GM19467 (cell line): ENCODE measurements around the gene RASSF3.

Source experiments
- ATAC-seq: cut with Tn5 transposase; IDR thresholded peaks from one replicate; pipeline ENCODE4 v1.9.1; 2021; ENCODE audit warnings: mild to moderate bottlenecking, moderate library complexity; ENCODE audit not compliant: unreplicated experiment

Gene RASSF3

DNA sequence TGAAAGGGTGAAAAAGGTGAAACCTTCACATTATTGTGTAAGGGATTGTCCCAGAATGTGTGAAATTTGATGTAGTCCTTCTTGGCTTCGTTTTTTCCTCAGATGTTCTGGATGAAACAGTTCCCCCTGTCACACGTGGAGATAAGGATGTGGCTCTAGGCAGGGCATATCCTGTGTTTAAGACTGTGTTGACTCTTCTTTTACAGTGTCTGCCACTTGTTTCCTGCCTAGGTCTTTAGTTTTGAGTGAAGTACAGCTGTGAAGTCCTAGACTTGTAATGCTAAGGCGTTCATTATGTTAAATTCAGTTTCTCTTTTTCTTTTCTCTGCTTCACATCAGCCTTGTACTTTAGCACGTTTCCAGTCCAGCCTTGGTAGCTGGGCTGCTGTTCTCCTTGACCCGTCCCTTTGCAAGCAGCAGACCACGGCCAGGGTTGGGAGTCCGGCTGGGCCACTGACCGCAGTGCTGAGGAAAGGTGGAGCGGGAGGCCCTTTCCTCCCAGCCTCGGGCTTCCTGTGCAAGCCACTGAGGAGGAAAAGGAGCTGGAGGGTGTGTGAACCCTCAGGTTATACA, 59.1 kb downstream of the RASSF3 start:
- ATAC-seq: peak; percentile 81

DNA sequence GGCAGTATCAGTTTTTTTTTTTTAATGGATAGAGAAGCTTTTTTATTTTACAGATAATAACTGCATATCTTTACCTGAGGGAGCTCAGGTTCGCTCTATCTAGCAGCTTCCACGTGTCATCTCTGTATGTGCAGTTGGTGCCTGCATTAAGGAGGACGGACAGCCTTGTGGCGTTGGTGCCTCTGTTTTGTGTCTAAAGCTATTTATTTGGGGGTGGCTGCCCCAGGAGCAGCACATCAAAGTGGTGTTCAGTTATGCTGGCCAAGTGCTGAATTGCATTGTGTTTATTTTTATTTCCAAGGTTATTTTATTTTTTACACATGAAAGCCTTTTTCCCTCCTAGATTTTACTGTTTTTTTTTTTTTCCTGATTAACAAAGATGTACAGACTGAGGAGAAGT, 59.7 kb downstream of the RASSF3 start:
- no peak for ATAC-seq

DNA sequence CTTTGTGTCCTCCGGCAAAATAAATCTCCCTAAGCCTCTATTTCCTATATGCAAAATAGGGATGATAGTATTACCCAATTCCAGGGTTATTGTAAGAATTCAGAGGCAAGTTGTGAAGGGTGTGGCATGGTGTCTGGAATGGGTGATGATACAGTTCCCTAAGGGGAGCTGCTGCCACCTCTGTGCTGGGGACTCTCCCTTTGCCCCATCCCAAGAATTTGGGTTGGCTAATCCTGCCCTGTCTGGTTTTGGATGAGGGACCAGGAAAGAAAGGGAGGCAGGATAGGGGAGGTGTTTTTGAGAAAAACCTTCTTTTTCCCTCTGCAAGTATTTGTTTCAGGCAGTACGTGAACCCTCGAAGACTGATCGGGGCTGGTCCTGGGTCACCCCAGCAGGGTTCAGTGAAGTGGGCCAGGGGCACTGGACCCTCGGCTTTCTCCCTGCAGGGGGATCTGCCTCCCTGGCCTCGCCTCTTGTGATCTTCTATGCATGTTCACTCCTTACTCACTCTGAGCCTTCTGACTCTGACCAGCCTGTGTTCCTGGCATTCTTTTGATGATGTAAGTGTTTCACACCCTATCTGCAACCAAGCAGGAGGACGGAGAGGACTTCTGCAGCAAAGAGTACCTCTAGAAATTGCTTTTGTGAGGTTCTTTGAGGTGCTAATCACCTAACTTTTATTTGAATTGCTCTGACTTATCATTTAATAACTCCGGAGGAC, 60.8 kb downstream of the RASSF3 start:
- no peak for ATAC-seq

DNA sequence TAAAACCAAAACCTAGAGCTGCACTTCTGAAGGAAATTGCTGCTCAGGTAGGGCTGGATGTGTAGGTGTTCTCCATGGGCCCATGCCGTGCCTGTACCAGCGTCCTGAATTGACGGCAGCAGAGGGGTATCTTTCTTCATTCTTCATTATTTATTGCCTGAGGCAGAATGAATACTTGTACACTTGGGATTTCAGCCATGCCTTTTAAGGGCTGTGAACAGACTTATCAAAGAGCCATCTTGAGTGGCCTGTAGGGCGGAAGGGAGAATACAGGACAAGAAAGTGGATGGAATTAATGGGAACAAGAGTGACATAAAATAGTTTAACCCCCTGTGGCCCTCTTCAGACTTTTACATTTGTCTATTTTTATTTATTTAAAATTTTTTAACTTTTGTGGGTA, 61.4 kb downstream of the RASSF3 start:
- ATAC-seq: no peak

DNA sequence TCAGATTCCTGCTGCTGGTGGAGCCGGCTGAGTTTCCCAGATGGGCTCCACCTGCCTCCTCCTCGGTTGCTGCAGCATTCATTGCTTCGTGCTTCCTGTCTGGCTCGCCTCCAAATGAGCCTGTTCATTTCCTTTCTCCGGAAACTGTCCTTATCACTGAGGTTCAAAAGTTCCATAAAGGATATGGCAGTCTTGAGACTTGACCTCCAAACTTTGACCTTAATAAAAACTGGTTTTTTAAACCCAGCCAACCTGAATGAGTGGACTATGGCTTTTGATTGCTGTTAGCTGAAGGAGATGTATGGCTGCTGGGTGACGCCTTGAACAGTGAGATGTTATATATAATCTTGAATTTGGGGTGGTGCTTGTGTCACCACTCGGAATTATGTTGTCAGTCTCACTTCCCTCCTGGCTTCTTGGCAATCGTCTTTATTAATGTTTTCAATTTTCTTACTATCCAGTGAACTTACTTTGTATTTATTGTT, 62.7 kb downstream of the RASSF3 start:
- no peak for ATAC-seq

DNA sequence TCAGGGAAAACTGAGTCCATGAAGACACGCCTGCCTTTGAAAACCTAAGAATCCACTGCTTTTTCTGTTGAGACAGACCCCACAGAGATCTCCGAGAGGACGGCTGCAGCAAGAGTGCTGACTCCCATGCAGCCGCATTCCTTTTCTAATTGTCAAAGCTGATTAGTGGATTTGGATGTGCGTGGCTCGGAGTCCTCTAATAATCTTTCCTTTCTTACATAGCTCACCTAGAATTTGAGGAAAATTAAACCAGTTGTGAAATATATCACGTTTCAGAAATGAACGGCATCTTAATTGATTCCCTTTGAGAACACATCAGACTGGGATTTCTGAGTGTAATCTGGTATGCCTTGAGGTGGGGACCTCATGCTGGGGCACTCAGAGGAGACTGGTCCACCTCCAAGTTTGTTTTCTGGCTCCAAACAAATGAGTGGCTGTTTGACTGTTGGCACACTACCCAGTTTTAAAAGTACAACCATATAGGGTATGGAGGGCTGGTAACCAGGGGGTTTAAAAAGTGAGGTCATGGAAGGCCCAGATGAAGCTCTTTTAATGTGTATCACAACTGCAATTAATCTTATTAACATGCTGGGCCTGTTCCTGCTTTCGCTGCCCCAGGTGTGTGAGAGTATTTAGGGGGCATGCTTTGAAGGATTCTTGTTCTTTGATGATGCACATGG, 63.3 kb downstream of the RASSF3 start:
- no peak for ATAC-seq

DNA sequence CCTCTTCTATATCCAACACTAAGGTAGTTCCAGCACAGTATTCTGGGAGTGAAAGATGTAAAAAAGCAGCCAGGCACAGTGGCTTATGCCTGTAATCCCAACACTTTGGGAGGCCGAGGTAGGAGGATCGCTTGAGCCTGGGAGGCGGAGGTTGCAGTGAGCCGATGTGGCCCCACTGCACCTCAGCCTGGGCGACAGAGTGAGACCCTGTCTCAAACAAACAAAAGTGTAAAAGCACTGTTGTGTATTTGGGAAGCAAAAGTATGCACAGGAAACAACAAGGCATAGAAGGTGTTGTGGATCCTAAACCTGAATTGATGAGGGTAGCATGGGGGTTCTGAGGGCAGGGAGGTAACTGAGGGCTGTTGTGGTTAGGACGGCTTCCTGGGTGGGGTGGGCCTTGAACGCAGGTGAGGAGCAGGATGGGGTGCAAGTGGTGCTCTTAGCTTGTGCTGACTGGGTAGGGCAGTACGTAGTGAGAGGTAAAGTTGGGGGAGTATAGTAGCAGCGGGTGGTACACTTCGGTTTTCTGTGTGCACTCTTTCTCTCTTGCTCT, 64.2 kb downstream of the RASSF3 start:
- no peak for ATAC-seq

DNA sequence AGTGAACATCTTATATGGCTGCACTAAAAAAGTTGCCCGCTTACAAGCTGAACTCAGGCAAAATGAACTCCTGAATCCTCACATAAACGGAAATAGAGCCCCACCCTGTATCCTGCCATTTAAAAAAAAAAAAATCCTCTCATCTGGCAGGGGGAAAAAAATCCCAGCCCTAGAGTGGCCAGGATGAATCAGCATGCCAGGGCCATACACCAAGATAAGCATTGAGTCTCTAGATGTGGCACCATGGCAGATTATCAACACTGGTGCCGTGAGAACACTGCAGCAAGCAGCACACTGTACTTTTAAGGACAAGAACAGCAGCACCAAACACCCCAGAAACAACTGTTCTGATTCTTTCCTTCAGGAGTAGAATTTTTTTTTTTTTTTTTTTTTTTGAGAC, 65.5 kb downstream of the RASSF3 start:
- ATAC-seq: no peak

DNA sequence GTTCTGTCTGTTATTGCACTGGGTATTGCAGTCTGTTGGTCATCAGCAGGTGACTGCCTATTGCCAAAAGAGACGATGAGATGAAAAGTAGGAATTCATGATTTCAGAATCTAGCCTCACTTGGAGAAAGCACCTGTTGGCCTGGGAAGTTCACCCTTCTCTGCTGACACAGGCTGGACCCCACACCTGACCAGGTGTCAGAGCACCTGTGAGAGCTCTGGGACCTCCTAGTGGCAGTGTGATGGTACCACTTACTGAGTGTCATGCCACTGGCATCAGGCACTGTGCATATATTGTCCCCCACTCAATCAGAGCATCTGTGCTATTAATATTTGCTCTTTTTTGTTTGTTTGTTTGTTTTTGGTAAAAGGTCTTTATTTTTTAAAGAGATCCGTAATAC, 68.0 kb downstream of the RASSF3 start:
- ATAC-seq: no peak

DNA sequence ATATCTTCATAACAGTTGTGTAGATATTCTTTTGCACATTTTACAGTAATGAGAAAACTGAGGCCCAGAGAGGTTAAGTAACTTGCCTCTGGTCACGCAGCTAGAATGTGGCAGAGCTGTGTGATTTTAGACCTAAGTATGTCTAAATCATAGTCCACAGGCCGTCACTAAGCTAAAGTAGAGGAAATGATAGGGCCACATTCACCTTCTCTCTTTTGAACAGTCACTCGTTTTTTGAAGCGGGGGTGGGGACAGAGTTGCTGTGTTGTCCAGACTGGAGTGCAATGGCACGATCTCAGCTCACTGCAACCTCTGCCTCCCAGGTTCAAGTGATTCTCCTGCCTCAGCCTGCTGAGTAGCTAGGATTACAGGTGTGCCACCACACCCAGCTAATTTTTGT, 68.5 kb downstream of the RASSF3 start:
- ATAC-seq: no peak

DNA sequence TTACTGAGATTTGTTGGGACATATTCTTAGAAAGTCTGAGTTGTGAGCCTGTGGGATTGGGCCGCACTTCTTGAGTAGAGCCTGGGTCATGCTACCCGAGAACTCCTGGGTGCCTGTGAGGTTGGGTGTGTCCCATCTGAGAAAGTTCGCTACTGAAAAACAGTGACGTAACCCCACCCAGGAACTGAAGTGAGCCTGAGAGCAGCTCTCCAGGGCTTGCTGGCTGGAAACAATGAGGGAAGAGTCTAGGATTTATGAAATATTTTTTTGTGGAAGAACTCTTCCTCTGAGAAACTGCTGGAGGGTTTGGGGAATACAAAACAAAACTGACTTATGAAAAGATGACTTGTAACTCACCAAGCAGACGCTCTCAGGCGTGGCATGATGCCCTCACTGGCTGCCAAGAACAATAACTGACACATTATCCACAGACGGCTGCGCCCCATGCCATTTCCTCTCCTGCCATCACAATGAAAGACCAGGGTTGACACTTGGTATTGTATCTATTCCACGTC, 69.2 kb downstream of the RASSF3 start:
- ATAC-seq: no peak

DNA sequence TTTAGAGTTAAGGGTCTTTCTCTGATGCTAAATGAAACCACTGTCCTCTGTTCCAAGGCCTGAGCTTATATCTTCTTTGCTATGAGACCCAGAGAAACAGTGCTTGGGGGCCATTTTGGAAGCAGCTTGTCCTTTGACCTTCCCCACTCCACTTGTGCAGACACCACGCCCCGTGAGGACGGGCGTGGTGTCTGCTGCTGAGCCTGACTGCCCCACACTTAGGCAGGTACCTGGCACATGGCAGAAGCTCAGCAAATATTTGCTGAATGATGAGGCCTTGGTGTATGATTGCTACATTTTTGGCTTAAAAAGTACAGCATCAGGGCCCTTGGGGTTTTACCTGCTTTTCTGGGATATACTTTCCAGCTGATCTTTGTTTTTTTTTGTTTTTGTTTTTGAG, 69.9 kb downstream of the RASSF3 start:
- no peak for ATAC-seq

DNA sequence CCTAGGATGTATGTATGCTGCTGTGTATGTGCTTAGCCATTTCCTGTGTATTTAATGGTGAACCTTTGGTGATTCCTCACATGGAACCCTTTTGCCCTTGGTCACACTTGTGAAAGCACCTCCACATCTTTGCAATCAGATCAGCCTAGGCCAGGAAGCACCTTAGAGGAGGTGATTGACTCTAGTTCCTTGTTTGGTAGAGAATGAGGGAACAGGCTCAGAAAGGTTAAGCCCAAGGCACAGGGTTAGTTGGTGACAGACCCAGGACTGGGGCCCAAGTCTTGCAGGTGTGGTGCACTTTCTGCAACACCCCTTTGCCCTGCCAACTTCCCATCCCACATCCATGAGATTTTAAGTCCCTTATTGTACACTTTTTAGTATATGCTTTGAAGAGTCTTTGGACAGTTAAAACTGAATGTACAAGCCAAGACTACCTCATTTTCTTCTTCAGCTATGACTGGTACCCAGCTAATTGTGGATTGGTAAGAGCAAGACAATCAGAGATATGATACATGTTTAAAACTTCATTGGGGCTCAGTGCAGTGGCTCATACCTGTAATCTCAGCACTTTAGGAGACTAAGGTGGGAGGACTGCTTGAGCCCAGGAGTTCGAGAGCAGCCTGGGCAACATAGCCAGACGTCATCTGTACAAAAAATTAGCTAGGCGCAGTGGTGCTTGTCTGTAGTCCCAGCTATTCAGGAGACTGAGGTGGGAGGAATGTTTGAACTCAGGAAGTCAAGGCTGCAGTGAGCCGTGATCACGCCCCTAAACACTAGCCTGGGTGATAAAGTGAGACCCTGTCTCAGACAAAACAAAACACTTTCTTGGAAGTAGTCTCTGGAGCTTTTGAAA, 71.1 kb downstream of the RASSF3 start:
- no peak for ATAC-seq

DNA sequence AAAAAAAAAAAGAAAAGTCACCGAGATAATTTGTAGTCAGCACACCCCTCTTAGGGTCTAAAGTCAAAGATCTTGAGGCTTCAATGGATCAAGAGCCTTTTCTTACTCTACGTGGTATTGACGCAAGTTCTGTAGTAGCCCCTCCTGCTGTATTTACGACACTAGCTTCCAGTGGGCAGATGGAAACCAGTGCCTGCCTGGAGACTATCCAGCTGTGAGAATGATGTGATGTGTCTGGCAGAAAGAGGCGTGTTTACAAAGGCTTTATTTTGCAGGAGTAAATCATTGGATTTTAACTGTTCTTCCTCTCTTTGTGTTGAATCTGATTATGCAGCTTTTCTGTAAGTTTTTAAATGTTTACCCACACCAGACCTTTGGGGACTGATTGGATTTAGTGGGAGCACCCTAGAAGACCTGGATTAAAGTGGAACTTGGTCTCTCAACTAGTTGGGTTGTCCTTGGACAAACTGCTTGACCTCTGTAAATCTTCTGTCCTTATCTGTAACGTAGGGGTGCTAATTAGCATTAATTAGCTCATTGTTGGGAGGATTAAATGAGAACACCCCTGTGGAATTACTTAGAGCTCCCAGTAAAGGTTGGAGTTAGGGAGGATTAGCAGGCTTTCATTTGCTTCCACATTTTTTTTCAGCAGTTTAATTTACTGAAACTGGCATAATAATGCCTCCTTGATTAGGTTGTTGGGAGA, 72.4 kb downstream of the RASSF3 start:
- ATAC-seq: no peak

DNA sequence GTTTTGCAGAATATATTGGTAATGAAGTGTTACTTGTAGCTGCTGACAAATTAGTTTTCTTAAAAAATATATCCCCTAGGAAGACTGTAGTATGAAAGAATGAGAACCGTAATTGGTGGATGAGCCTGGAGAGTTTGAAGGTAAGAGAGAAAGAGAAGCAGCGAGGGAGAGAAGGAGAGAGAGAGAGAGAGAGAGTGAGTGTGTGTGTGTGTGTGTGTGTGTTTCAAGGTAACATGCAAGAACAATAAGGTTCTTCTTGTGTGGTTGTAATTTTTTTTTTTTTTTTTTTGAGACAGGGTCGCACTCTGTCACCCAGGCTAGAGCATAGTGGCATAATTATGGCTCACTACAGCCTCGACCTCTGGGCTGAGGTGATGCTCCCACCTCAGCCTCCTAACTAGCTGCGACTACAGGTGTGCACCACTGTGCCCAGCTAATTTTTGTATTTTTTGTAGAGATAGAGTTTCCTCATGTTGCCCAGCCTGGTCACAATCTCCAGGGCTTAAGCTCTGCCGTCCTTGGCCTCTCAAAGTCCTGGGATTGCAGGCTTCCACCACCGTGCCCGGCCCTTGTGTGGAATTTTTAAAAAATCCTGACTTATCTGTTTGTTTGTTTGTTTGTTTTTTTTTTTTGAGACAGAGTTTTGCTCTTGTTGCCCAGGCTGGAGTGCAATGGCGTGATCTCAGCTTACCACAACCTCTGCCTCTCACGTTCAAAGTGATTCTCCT, 73.7 kb downstream of the RASSF3 start:
- ATAC-seq: no peak

DNA sequence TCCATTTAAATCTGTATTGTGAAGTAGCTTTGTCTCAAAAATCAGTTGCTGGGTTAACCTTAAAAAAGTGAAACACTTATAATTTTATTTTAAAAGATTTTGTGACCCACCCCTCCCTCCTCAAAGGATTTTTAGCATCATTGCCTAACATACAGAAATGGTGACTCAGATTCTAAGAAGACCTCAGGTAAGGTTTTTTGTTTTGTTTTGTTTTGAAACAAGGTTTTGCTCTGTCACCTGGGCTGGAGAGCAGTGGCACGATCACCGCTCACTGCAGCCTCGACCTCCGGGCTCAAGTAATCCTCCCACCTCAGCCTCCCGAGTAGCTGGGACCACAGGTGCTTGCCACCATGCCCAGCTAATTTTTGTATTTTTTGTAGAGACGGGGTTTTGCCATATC, 74.8 kb downstream of the RASSF3 start:
- ATAC-seq: no peak

DNA sequence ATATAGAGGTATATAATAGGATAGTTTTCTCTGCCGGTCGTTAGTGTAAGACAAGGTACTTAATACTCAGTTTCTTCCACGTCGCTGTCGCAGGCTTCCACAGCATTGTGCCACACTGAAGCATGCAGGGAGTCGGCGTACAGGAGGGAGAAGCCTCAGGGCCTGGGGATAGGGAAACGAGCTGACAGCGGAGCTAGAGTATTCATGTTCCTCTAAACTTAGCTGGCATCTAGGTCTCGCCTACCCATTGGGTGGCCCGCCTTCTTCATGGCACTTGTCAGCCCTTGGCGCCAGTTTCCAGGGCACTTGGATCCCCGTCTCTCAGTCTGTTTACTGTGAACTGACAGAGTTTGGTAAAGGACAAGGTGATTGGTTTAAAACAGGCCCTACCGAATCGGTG, 75.3 kb downstream of the RASSF3 start:
- ATAC-seq: no peak

DNA sequence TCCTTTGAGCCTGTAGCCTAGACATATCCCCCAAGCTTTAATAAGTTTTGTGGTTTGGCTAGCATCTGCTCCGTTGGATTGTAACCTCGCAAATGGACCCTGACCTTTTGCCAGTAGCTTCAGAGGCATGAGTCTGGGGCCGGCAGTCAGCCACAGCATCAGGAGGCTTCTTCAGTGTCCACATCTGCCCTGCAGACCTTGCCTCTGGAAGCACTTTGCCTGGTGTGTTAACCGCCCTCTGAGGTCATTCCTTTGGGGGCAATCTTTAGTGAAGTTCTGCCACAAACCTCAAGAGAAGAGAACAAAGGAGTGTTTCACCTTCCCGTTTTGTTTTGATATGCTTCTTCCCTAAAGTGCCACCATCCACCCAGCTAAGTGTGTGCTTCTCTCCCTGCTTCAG, 77.5 kb downstream of the RASSF3 start:
- ATAC-seq: no peak

DNA sequence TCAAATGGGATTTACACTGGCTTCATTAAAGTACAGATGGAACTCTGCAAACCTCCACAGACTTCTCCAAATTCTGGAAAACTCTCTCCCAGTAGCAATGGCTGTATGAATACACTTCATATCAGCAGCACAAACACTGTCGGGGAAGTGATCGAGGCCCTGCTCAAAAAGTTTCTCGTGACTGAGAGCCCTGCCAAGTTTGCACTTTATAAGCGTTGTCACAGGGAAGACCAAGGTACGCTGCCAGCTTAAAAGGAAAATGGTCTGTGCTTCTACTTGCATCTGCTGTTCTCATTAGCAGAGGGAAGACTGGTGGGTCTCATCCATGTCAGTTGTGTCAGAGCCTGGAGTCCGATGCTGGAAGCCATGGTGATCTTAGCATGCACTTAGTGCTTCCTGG, 77.9 kb downstream of the RASSF3 start:
- no peak for ATAC-seq

DNA sequence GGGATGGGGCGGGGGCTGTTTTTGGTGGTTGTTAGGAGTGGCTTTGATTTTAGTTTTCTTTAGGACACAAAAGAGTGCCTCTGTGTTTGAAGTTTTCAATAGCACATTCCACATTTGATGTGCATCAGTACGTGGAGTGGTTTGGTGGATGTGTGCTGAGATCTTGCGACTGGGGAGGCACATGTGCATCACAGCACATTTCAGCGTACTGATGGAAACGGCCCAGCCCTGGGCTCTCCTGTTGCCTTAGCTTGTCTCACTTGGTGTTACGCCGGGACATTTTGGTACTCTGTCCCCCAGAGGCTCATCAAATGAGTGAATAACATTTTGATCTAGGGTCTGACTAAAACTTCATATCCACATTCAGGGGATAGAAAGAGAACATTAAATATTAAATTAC, 78.4 kb downstream of the RASSF3 start:
- ATAC-seq: no peak
